ENCODE results near the gene AATK. TPM values are rescaled to one million over a fixed set of nuclear protein-coding genes. Genes with fewer than 3 reads are reported as not detected.

AATK gene
- total and polyA plus RNA-seq, 2 of the 4 experiments (the other 2 are of a cell fraction), result under 0.01 to 0.21 TPM

DNA sequence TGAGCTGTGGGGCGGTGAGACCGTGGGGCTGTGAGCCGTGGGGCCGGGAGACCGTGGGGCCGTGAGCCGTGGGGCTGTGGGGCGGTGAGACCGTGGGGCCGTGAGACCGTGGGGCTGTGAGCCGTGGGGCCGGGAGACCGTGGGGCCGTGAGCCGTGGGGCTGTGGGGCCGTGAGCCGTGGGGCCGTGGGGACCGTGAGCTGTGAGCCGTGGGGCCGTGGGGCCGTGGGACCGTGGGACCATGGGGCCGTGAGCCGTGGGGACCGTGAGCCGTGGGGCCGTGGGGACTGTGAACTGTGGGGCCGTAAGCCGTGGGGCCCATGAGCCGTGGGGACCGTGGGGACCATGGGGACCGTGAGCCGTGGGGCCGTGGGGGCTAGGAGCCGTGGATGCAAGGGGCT is 25.3 kb downstream of the AATK start:
- no peak overlapping the region for H2BK15ac ChIP-seq (ENCODE audit: low read depth, low read length)
- dilution Hi-C loops (cut with HindIII; ENCODE audit: low sequenced_read_pairs, unreplicated experiment) (no loop called here), in situ Hi-C loops (cut with MboI; ENCODE audit: low sequenced_read_pairs) (no loop called here), intact Hi-C loops (cut with micrococcal nuclease) (loop anchor here (5.0 kb wide), 1 partner anchor 82 kb away; the partner anchor contains the start of gene CEP131)
- H3K27ac ChIP-seq (ENCODE audit: insufficient read depth, low read length), result no peak overlapping the region
- H3K9ac ChIP-seq (ENCODE audit: low read depth, low read length), result no peak overlapping the region
- no peak overlapping the region for H2BK120ac ChIP-seq (ENCODE audit: low read depth, low read length)
- no peak overlapping the region for H3K18ac ChIP-seq (ENCODE audit: low read depth, low read length)
- no peaks in the 10 kb centered on the region for H4K20me1 ChIP-seq (ENCODE audit: insufficient read depth, low read length)
- no peak overlapping the region for H3K4ac ChIP-seq (ENCODE audit: low read depth, low read length)
- no peaks in the 10 kb centered on the region for H3K9me3 ChIP-seq (ENCODE audit: control insufficient read depth, insufficient read depth, low read length)
- no peaks in the 10 kb centered on the region for H3K79me1 ChIP-seq (ENCODE audit: low read depth in 1 of 2, low read length in 2 of 2)
- H2BK20ac ChIP-seq (ENCODE audit: low read depth, low read length), result no peak overlapping the region
- 87% methylated on average over 12 of the region's 37 CpGs; no CpG with 5 or more reads in 1 of the 2 experiments for WGBS, 2 experiments (ENCODE audit: extremely low coverage in 2 of 2, insufficient read length in 1 of 2)
- H3K4me2 ChIP-seq (ENCODE audit: low read depth, low read length), result no peak overlapping the region
- H3K23ac ChIP-seq (ENCODE audit: low read depth, low read length), result no peak overlapping the region
- H4K5ac ChIP-seq (ENCODE audit: low read depth, low read length), result no peak overlapping the region
- no peak overlapping the region for H2AK9ac ChIP-seq (replicated peaks; ENCODE audit: low read depth, low read length, poor library complexity)
- peaks cover 3% of the 10 kb centered on the region; the same call in 1 of the 2 replicates for H3K9me1 ChIP-seq (ENCODE audit: insufficient read depth, low read length)
- TF ChIP-seq POLR2A (IDR thresholded peaks at IDR 0.05; ENCODE audit: low read depth, low read length), result no peak
- no peak for TF ChIP-seq MAZ (IDR thresholded peaks at IDR 0.05; ENCODE audit: borderline replicate concordance, low read depth, low read length)
- TF ChIP-seq, protein P1, sequence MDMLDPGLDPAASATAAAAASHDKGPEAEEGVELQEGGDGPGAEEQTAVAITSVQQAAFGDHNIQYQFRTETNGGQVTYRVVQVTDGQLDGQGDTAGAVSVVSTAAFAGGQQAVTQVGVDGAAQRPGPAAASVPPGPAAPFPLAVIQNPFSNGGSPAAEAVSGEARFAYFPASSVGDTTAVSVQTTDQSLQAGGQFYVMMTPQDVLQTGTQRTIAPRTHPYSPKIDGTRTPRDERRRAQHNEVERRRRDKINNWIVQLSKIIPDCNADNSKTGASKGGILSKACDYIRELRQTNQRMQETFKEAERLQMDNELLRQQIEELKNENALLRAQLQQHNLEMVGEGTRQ (IDR thresholded peaks at IDR 0.05; ENCODE audit: low read depth, low read length), result no peak
- H4K91ac ChIP-seq (ENCODE audit: insufficient read depth, low read depth, low read length), result no peak overlapping the region
- H4K8ac ChIP-seq (ENCODE audit: low read depth in 2 of 2, low read length in 2 of 2), result no peak overlapping the region
- H3K14ac ChIP-seq (replicated peaks; ENCODE audit: low read depth, low read length), result no peak overlapping the region
- no TSS peak for BruUV-seq (replicated peaks)
- H3K4me3 ChIP-seq (ENCODE audit: insufficient read depth, low read depth, low read length), result no peak overlapping the region
- CTCF ChIA-PET, result no interaction called here
- no peak overlapping the region for H2BK5ac ChIP-seq (ENCODE audit: low read depth, low read length, poor library complexity, severe bottlenecking)
- H2AFZ ChIP-seq (replicated peaks; ENCODE audit: low read length, poor library complexity), result no peak overlapping the region
- POLR2A ChIA-PET (ENCODE audit: unreplicated experiment), result interaction anchor here (0.6 kb wide), 1 partner anchor 83 kb away, joined by 3 read pairs; no protein-coding TSS in a partner anchor
- DNase-seq, result no peak
- no peak overlapping the region for H2AK5ac ChIP-seq (ENCODE audit: low read depth, low read length)
- no peaks in the 10 kb centered on the region for H3K36me3 ChIP-seq (ENCODE audit: control insufficient read depth, insufficient read depth, low read length)
- no peak overlapping the region for H3K56ac ChIP-seq (ENCODE audit: extremely low read depth, insufficient read depth, low read length)
- no peak for ATAC-seq (ENCODE audit: low read depth)
- H3K4me1 ChIP-seq (ENCODE audit: control insufficient read depth, insufficient read depth, low read length), result no peaks in the 10 kb centered on the region
- peaks cover 4% of the 10 kb centered on the region; the same call in 1 of the 2 replicates for H3K27me3 ChIP-seq (ENCODE audit: control insufficient read depth, insufficient read depth, low read length)

Measured in IMR-90 (cell line).